Thyroid gland (tissue), 4 donors: ENCODE measurements around the gene SH3RF3. TPM values are rescaled to one million over a fixed set of nuclear protein-coding genes. Genes with fewer than 3 reads are reported as not detected.

Source experiments
- DNase-seq, 2 donors: peaks; one replicate each; pipeline ENCODE4 v3.0.0-alpha.2; 2019
- H3K27ac ChIP-seq, 3 donors: fragments of 200-600 bp; sonication (generic); 1 replicate in 2 of 3; 2 replicates in 1 of 3; pipeline ENCODE4 v1.5.1; 2016 to 2019; ENCODE audit warnings: mild to moderate bottlenecking in 1 of 3, moderate library complexity in 1 of 3
- H3K27me3 ChIP-seq: fragments of 200-600 bp; sonication (generic); one replicate; pipeline ENCODE4 v1.5.1; 2019
- H3K36me3 ChIP-seq, 2 donors: fragments of 200-600 bp; sonication (generic); one replicate each; pipeline ENCODE4 v1.5.1; 2016 to 2019
- H3K4me1 ChIP-seq, 2 donors: fragments of 200-600 bp; sonication (generic); one replicate each; pipeline ENCODE4 v1.5.1; 2017 to 2019
- H3K4me3 ChIP-seq, 3 donors: fragments of 200-600 bp; sonication (generic); replicated peaks in 1 of 3; 1 replicate in 2 of 3; 2 replicates in 1 of 3; pipeline ENCODE4 v1.5.1; 2016; ENCODE audit warnings: mild to moderate bottlenecking in 1 of 3
- H3K9me3 ChIP-seq: fragments of 200-600 bp; sonication (generic); one replicate; pipeline ENCODE4 v1.5.1; 2017
- CTCF ChIP-seq, 6 experiments: fragments of 200-600 bp in 3 of 6; fragments of 450-650 bp in 3 of 6; sonication (generic) in 3 of 6; IDR thresholded peaks; one replicate each; pipeline ENCODE4 v1.5.1; 2016 to 2019; ENCODE audit warnings: antibody characterized with exemption in 6 of 6, mild to moderate bottlenecking in 2 of 6, inconsistent platforms in 1 of 6, moderate library complexity in 1 of 6
- POLR2A ChIP-seq, 2 donors: fragments of 450-650 bp; IDR thresholded peaks; one replicate each; pipeline ENCODE4 v1.6.1; 2017; ENCODE audit warnings: antibody characterized with exemption in 2 of 2, mild to moderate bottlenecking in 2 of 2, moderate library complexity in 1 of 2
- WGBS, 2 donors: methylation state at CpG; one replicate each; pipeline ENCODE4 v1.1.5; 2017; 5-methylcytosine and 5-hydroxymethylcytosine counted together
- intact Hi-C: fragments of 100-400 bp; cut with DNase I; formaldehyde crosslinking; loops from one replicate; pipeline ENCODE4 v1.15.1; 2023
- total RNA-seq, 4 donors: library from RNA; depleted of rRNA; stranded (reverse); fragments of >200 nt; gene quantifications; one replicate each; pipeline ENCODE4 v1.2.3, GENCODE V29; 2016

SH3RF3 gene
- total RNA-seq, 4 donors from 2014 or later = 2.1 to 7.4 (median 2.8) TPM

DNA sequence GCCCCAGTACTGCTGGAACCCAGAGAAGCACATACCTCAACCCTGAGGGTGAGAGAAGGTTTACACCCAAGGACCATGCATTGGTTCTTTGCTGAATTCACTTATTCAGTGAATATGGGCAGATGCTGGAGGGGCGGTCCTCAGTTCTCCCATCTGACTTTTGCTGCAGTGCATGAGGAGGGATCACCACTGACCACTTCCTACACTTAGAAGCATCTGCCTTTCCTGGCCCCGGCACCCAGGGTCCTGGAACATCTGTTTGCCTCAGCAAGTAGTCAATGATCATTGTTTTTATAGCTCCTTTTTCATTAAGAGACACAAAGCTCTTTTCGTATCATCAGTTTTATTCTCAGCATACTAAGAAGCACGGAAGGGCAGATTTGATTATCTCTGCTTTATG is 211.4 kb downstream of the SH3RF3 start:
- intact Hi-C loops = no loop called here
- DNase-seq = no peak
- no peak overlapping the region for H3K27ac ChIP-seq
- H3K4me3 ChIP-seq = no peak overlapping the region
- H3K27me3 ChIP-seq = no peaks in the 10 kb centered on the region
- no peak for TF ChIP-seq POLR2A (IDR thresholded peaks at IDR 0.05)
- TF ChIP-seq CTCF (IDR thresholded peaks at IDR 0.05) = no peak
- H3K36me3 ChIP-seq = no peaks in the 10 kb centered on the region
- 86 to 96% methylated on average over 4 of the region's 4 CpGs for WGBS, 2 donors
- H3K9me3 ChIP-seq = no peaks in the 10 kb centered on the region
- peaks cover 0 to 13% of the 10 kb centered on the region in 2 donors for H3K4me1 ChIP-seq

- no peak for DNase-seq
- H3K27me3 ChIP-seq = no peaks in the 10 kb centered on the region
- WGBS, 2 donors = 87 to 93% methylated on average over 6 to 7 of the region's 7 CpGs
- H3K36me3 ChIP-seq = no peaks in the 10 kb centered on the region
- H3K9me3 ChIP-seq = no peaks in the 10 kb centered on the region
- H3K4me3 ChIP-seq = no peak overlapping the region
- TF ChIP-seq POLR2A (IDR thresholded peaks at IDR 0.05) (no peak), CTCF (IDR thresholded peaks at IDR 0.05) (no peak)
- intact Hi-C loops = no loop called here
- no peak overlapping the region for H3K27ac ChIP-seq
- peaks cover 7 to 22% of the 10 kb centered on the region in 2 donors for H3K4me1 ChIP-seq
These were observed 212.6 kb downstream of the SH3RF3 start for GRCh38 chr2:109341355-109342255.

DNA sequence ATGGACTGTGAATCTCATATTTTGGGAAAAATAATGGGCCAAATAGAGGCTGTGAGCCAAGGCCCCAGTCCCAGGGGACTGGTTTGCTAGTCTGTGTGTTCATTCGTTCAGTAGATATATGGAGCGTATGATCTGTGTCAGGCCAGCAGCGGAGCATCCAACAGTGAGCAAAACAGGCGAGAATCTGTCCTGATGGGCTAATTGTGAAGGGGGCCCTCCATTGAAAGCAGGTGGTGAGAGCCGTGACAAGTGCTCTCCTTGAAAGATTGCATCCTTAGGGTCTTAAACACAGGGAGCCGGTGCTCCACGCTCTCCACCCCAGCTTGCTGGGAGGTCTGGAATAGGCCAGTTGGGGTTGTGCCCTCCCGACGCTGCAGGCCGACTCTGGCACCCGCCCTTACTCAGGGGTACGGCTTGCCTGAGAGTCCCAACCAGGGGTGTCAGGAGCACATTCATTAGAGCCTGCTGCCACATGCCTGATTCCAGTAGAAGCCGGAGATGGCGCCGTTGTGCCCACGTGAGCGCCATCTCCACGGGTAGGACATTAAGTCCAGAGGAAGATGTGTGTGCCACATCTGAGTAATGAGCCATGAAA is 213.3 kb downstream of the SH3RF3 start:
- DNase-seq = no peak
- Histone ChIP-seq H3K36me3 (no peaks in the 10 kb centered on the region), H3K9me3 (no peaks in the 10 kb centered on the region), H3K27me3 (no peaks in the 10 kb centered on the region), H3K4me1 (peaks cover 7 to 22% of the 10 kb centered on the region in 2 donors), H3K27ac (no peak overlapping the region), H3K4me3 (no peak overlapping the region)
- WGBS, 2 donors = 94% methylated on average over 13 to 18 of the region's 18 CpGs
- TF ChIP-seq POLR2A (IDR thresholded peaks at IDR 0.05) (no peak), CTCF (IDR thresholded peaks at IDR 0.05) (no peak)
- intact Hi-C loops = no loop called here

DNA sequence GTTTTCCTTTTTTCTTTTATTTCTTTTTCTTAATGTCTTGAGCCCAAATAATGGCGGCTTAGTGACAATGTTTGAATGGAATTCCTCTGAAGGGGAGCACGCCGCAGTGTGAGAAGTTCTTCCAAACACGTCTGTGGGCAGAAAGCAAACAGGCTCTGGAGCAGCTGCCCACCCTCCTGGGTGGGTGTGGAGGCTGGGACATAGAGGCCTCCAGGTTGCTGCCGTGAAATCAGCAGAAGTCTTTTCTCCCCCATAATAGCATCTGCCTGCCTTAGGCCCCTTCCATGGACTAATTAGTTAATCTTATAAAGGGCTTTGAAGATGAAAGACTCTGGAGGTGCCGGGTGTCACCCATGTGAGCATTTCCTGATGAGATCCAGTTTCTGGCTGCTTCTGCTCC is 213.9 kb downstream of the SH3RF3 start:
- peaks cover 7 to 22% of the 10 kb centered on the region in 2 donors for H3K4me1 ChIP-seq
- 92 to 98% methylated on average over 6 of the region's 6 CpGs for WGBS, 2 donors
- H3K27me3 ChIP-seq = no peaks in the 10 kb centered on the region
- no peaks in the 10 kb centered on the region for H3K36me3 ChIP-seq
- H3K27ac ChIP-seq = no peak overlapping the region
- intact Hi-C loops = no loop called here
- TF ChIP-seq POLR2A (IDR thresholded peaks at IDR 0.05) = no peak
- no peak for TF ChIP-seq CTCF (IDR thresholded peaks at IDR 0.05)
- no peak overlapping the region for H3K4me3 ChIP-seq
- no peaks in the 10 kb centered on the region for H3K9me3 ChIP-seq
- no peak for DNase-seq

DNA sequence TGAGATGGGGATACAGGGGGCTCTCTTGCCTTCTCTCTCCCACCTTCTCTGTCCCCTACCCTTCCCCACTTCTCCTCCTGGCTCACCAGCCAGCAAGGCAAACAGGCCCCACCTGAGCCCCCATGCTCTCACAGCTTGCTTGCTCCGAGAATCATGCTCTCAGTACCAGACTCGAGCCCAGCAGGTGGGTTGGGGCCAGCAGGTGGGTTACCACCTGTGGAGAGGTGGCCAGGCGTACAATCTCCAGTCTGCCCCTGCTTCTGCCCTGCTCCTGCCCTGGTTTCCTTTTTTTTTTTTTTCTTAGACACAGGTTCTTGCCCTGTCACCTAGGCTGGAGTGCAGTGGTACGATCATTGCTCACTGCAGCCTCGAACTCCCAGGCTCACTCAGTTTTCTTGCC is 214.5 kb downstream of the SH3RF3 start:
- Histone ChIP-seq H3K4me1 (peaks cover 7 to 22% of the 10 kb centered on the region in 2 donors), H3K27me3 (no peaks in the 10 kb centered on the region), H3K4me3 (no peak overlapping the region), H3K27ac (no peak overlapping the region), H3K36me3 (no peaks in the 10 kb centered on the region), H3K9me3 (no peaks in the 10 kb centered on the region)
- intact Hi-C loops = no loop called here
- 94 to 97% methylated on average over 5 of the region's 5 CpGs for WGBS, 2 donors
- DNase-seq = no peak
- TF ChIP-seq CTCF (IDR thresholded peaks at IDR 0.05) = no peak
